Measurements from ENCODE around the gene NR1D2.
A peak's percentile ranks its signal among the peaks of the same experiment; 100 is the strongest.
"Not testable (repeated sequence)": the region's sequence is repeated elsewhere in the genome, so short reads cannot be mapped to it uniquely, and the experiment has no call there.

The NR1D2 gene

DNA sequence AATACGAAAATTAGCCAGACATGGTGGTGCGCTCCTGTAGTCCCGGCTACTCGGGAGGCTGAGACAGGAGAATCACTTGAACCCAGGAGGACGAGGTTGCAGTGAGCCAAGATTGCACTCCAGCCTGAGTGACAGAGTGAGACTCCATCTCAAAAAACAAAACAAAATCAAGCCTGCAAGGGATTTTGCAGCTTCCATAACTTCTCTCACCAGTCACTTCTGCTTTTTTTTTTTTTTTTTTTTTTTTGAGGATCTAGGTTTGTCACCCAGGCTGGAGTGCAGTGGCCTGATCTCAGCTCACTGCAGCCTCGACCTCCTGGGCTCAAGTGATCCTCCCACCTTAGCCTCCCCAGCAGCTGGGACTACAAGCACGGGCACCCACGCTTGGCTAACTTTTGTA, 65.7 kb downstream of the NR1D2 start:
- DNase-seq, result not testable (repeated sequence)

DNA sequence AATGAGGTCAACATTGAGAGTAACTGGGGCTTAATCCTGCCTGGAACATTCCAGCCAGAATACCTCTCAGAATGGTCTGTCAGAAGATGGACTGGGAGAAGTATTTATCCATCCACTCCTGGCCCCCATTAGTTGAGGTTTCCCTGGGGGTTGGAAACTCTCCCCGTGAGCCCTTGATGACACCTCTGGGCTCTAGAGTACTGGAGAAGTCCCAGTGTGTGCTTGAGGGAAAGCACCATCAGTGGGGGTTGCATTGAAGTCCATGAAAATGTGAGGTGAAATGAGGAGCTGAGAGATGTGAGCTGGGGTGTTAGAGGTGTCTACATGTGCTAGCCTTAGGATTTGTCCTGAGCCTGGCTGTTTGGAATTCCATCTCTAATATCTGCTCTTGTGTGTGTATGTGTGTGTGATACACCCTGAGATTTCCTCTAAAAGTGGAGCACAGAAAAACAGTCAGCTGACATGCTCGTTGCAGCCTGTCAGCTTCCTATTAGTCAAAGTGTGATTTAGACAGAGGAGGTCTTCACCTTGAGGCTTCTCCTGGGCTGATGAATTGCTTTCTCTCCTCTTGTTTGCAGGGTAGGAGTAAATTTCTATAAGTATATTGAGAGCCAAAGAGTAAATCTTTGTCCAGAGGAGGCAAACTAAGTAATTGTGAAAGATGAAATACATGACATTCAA, 67.6 kb downstream of the NR1D2 start:
- DNase-seq, result no peak

DNA sequence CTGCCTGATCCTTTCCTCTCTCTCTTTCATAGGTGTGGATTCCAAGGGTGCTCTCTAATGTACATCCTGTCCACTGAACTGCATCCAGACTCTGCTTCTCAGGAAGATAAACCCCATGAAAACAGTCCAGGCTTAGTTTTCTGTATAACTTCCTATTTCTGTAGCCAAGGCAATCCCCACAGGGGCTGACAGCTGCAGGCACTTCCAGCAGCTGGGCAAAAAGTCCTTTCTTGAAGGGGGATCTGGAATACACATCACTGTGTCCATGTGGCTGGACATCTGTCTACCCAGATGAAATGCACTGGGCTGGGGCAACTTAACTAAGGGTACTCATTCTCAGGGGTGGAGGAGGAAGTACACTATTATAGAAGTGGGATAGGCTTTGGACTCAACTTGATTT, 72.2 kb downstream of the NR1D2 start:
- DNase-seq, result no peak

DNA sequence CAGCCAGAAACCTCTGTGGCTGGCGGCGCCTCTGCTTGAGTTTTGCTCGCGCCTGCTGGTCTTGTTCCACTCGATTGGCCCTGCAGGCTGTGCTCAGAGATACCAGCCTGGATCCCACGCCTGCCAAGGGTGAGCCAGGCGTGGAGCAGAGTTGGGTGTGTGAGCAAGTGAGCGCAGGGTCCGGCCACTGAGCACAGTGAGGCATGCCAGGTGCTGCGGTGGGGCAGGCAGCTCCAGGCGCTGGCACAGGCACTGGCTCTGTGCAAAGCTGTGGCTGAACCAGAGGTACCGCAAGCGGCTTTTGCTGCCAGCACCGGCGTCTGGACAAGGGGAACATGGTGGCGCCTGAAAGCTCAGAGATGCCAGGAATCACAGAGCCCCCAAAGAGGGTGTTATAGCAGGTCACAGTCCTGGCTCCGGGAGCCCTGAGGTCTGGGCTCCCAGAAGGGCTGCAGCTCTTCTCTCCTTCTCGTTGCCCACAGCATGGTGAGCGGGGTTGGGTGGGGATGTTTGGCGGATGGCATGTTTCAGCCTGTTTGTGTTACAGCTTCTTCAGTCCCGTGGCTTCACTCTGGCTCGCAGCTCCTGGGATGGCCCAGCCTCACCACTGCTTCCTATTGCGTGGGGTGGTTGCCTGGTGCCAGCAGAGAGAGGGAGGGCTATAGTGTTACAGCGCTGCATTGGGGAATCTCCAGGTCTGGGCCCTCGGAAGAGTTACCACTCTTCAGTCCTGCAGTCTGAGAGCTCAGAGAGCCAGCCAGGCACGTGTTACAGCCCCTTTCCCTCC, 73.9 kb downstream of the NR1D2 start:
- no peak for DNase-seq

DNA sequence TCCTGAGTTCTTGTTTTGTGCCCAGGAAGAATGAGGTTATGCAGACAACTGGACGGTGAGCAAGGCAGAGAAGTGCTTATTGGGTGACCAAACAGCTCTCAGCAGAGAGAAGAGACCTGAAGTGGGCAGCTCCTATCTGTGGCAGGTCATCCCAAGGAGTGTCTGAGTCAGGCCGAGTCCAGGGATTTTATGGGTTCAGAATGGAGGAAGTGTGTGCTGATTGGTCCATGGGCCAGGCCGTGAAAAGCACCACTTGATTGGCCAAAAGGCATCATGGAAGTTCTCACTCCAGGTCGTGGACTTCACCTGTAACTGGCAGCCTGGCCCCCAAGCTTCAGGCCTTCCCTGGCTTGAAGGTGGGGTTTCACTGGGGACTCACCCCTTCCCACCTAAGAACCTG, 74.5 kb downstream of the NR1D2 start:
- DNase-seq, result no peak

DNA sequence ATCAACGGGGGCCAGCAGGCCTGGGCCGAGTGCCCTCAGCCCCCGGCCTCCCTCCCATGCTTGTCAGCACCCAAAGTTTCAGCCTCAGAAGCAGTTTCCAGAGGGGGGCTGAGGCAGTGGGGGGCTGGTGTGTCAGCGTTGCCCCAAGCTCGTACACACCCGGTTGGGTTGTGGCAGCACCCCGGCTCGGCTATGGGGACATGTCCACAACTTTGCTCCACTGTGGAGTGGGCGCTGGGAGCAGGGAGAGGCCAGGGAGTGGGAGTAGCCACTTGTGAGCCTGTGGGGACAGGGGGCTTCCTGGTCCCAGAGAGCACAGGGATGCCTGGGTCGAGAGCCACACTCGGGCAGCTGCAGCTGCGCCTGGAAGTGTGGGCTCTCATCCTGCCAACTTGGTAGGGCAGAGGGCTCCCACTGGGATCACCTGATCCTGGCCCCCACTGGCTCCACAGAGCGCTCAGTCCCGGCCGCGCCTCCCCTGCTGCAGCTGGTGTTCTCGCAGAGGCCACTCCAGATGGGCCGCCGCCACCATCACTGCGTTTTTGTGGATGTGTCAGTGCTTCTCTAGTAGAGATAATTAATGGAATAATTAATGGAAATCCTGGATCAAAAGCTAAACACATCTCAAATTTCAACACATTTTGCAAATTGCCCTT, 75.1 kb downstream of the NR1D2 start:
- no peak for DNase-seq

DNA sequence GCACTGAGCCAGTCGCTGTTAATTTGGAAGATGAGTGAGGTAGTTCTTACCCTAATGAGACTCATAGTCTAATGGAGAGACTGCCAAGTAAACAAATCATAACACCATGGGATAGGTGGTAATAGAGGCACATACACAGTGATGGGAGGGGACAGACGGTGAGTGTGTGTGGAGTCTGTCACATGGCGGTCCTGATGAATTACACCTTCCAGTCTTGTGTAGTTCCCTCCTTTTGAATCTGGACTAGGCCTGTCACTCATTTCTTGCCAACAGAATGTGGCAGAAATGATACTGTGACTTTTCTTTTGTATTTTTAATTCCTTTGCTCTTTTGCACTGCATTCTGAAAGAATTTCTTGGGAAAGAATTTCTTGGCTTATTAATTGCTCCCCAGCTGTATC, 78.1 kb downstream of the NR1D2 start:
- peak in 1 of 2 experiments; percentile 54 for DNase-seq

DNA sequence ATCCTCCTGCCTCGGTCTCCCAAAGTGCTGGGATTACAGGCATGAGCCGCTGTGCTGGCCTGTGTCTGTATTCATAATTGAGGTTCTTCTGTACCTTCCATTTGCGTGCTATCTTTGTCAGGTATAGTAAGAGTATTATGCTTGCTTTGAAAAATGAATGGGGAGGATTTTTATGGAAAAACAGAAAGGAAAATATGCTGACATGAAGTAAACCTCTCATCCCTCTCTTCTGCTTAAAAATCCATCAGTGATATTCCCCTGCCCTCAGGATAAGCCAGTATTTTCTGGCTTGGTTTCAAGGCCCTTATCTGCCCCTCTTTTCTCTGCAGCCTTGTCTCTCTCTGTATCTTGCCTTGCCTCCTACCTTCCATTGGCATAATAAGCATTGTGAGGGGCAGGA, 80.7 kb downstream of the NR1D2 start:
- DNase-seq, result no peak

DNA sequence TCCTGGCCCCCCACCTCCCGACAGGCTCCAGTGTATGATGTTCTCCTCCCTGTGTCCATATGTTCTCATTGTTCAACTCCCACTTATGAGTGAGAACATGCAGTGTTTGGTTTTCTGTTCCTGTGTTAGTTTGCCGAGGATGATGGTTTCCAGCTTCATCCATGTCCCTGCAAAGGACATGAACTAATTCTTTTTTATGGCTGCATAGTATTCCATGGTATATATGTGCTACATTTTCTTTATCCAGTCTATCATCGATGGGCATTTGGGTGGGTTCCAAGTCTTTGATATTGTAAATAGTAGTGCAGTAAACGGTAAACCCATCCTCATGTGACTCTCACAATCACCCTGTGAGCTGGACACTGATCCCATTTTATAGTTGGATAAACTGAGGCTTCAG, 81.6 kb downstream of the NR1D2 start:
- not testable (repeated sequence) for DNase-seq

DNA sequence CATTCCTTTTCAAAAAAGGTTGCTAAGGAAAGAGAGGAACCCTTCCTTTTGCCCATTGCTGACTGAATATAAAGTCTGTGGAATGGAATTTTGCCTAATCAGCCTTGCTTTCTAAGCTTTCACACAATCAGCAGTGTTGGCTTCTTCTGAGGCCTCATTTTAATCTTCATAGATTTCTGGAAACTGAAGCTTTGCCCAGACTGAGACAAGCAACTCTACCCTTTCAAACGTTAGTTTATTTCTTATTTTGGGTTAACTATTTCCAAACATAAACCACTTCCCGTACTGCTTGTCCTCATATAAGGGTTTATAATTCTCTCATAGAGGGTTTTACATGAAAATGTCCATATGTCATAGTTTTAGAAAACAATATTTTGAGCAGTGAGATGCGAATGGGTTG, 82.9 kb downstream of the NR1D2 start:
- no peak for DNase-seq
